DMS 273 (cell line): ENCODE data around the gene SH3YL1.

Experiments used
- DNase-seq: peaks from one replicate; lab custom pipeline; 2025; ENCODE audit not compliant: unreplicated experiment; lab: John Stamatoyannopoulos, UW

Gene SH3YL1

GRCh38 chr2:223971-224760, 39.7 kb downstream of the SH3YL1 start:
- no peak for DNase-seq

GRCh38 chr2:223451-223850, 40.4 kb downstream of the SH3YL1 start:
- DNase-seq, result no peak

- no peak for DNase-seq
Measured at GRCh38 chr2:216068-216467, 47.8 kb downstream of the SH3YL1 start.

GRCh38 chr2:213932-214693, 49.7 kb downstream of the SH3YL1 start:
- peak; percentile 55 for DNase-seq

GRCh38 chr2:211486-212184, 52.2 kb downstream of the SH3YL1 start:
- no peak for DNase-seq

GRCh38 chr2:210660-211059, 53.2 kb downstream of the SH3YL1 start:
- DNase-seq, result no peak

- DNase-seq, result no peak
Measured at GRCh38 chr2:209470-209869, 54.4 kb downstream of the SH3YL1 start.

GRCh38 chr2:208335-208734, 55.5 kb downstream of the SH3YL1 start:
- no peak for DNase-seq

- no peak for DNase-seq
Measured at GRCh38 chr2:203984-204383, 59.8 kb downstream of the SH3YL1 start.

GRCh38 chr2:203401-203800, 60.4 kb downstream of the SH3YL1 start:
- no peak for DNase-seq

GRCh38 chr2:202945-203344, 60.9 kb downstream of the SH3YL1 start:
- DNase-seq, result no peak

- DNase-seq, result no peak
Measured at GRCh38 chr2:201648-202433, 62.0 kb downstream of the SH3YL1 start.

GRCh38 chr2:199041-199966, 64.5 kb downstream of the SH3YL1 start:
- no peak for DNase-seq

GRCh38 chr2:196406-196805, 67.4 kb downstream of the SH3YL1 start:
- DNase-seq, result peak; percentile 39

GRCh38 chr2:195932-196331, 67.9 kb downstream of the SH3YL1 start:
- no peak for DNase-seq

GRCh38 chr2:193141-193671, 70.6 kb downstream of the SH3YL1 start:
- no peak for DNase-seq

- DNase-seq, result no peak
Measured at GRCh38 chr2:191311-192190, 72.3 kb downstream of the SH3YL1 start.

GRCh38 chr2:187825-188224, 76.0 kb downstream of the SH3YL1 start:
- DNase-seq, result no peak

- DNase-seq, result peak; percentile 14
Measured at GRCh38 chr2:185221-185620, 78.6 kb downstream of the SH3YL1 start.
